GM10266 (cell line): ENCODE measurements around the gene DDX28.

Source experiments
- DNase-seq: peaks from one replicate; pipeline ENCODE4 v3.0.0; 2012; ENCODE audit errors: extremely low spot score
- TF ChIP-seq, protein P1 (sequence below): IDR thresholded peaks from 2 replicates; pipeline ENCODE4 v1.5.1; 2012; ENCODE audit warnings: mild to moderate bottlenecking, low read depth; ENCODE audit not compliant: control insufficient read depth, insufficient read depth; ENCODE audit errors: missing control alignments

DDX28 gene

GRCh38 chr16:68068926-68069325 lies 45.9 kb upstream of the DDX28 start:
- DNase-seq = no peak
- TF ChIP-seq, protein P1, sequence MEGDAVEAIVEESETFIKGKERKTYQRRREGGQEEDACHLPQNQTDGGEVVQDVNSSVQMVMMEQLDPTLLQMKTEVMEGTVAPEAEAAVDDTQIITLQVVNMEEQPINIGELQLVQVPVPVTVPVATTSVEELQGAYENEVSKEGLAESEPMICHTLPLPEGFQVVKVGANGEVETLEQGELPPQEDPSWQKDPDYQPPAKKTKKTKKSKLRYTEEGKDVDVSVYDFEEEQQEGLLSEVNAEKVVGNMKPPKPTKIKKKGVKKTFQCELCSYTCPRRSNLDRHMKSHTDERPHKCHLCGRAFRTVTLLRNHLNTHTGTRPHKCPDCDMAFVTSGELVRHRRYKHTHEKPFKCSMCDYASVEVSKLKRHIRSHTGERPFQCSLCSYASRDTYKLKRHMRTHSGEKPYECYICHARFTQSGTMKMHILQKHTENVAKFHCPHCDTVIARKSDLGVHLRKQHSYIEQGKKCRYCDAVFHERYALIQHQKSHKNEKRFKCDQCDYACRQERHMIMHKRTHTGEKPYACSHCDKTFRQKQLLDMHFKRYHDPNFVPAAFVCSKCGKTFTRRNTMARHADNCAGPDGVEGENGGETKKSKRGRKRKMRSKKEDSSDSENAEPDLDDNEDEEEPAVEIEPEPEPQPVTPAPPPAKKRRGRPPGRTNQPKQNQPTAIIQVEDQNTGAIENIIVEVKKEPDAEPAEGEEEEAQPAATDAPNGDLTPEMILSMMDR = no peak

GRCh38 chr16:68066763-68067162 lies 43.7 kb upstream of the DDX28 start:
- TF ChIP-seq, protein P1 = no peak
- no peak for DNase-seq

DNA sequence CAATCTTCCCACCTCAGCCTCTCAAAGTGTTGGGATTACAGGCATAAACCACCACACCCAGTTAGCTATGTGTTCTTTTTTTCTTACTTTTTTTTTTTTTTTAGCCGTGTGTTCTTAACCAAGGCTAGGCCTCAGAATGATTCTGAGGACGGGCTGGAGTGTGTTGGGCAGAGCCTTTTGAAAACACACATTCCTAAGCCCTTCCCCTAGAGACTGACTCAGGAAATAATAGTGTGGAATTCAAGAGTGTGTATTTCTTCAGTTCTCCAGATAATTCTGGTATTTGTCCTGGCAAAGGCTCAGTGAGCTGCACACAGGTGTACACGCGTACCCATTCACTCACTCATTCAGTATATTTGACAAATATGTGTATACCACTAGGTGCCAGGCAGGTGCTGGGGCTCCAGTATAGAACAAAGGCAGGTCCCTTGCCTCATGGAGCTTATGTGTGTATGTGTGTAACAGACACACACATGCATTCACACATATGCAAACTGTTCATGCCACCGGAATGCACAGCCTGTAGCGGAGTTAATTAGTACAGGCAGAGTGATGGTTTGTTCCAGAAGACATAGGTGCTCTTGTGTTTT lies 42.8 kb upstream of the DDX28 start:
- TF ChIP-seq, protein P1 = no peak
- no peak for DNase-seq

DNA sequence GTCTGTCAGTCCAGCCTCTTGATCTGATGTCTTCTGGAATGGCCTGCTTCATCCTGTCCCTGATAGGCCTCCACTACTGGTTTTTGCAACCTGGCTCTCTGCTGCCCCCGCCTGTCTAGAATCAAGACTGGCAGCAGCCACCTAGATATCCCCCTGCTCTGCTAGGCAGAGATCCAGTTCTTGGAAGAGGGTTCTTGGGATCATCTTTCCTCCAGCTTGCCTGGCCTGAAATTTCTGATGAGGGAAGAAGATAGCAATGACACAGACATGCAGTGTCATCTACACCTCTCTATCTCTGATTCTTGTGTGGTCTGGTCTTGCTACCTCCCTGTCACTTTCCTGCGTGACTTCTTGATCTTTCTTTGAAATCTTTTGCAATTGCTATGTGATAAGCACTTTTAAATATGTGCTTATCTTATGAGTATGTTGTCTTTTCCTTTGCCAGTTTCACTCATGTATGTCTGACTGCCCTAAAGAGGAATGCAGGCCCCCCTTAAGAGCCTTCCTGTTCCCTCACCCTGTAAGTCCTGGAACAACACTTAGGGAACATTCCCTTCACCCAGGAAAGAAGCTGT lies 41.8 kb upstream of the DDX28 start:
- peak; percentile 64 for DNase-seq
- TF ChIP-seq, protein P1 = peak; percentile 80

- DNase-seq = no peak
- TF ChIP-seq, protein P1 = no peak
These were observed 39.9 kb upstream of the DDX28 start for GRCh38 chr16:68062910-68063393.

DNA sequence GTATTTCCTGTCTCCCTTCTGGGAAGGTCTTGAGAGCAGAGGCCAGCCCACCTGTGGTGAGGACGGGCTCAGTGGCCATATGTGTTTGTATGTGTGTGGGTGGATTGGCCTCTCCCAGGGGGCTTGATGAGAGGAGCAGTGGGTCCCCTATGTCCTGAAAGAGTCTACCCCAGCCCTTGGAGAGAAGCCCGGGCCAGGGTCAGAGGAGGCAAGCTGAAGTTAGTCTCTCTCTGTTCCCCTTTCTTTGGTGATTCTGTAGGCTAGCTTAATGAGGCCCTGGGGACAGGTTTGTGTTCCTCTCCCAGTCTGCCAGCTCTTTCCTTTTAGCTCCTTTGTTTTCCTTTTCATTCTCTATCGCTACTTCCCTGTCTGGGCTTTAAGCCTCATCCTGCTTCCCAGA lies 38.4 kb upstream of the DDX28 start:
- TF ChIP-seq, protein P1 = no peak
- DNase-seq = no peak

GRCh38 chr16:68059804-68060203 lies 36.8 kb upstream of the DDX28 start:
- DNase-seq = no peak
- TF ChIP-seq, protein P1 = no peak
